ENCODE results near the gene FAM3D. TPM values are rescaled to one million over a fixed set of nuclear protein-coding genes. Genes with fewer than 3 reads are reported as not detected.

Gene FAM3D
- total RNA-seq, 6 experiments from 2014 or later: not detected

DNA sequence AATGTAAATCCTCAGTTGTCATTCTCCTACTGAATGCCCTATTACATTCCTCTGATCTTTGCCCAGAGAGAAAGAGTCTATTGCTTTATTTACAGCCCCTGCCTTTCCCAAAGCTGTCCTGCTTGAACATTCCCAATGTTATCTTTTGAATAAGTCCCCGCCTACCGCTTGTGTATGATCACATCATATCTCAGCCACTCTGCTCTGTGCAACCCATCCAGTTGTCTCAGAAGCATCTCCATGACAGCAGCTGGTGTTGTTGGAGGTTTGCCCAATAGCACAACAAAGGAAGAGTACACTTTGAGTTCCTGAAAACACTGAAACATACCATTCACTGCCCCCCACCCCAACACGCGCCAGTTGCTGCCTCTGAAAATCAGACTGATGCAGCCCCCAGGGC, 22.0 kb upstream of the FAM3D start:
- no peak overlapping the region for H3K4me3 Mint-ChIP-seq
- DNase-seq: no peak
- peaks cover 17% of the 10 kb centered on the region for H3K27me3 Mint-ChIP-seq (ENCODE audit: insufficient read depth)
- H3K9me3 Mint-ChIP-seq: peaks cover 22% of the 10 kb centered on the region
- no peak for TF ChIP-seq CTCF (IDR thresholded peaks at IDR 0.05)
- H3K36me3 Mint-ChIP-seq (ENCODE audit: low read depth): no peaks in the 10 kb centered on the region
- peaks cover 5% of the 10 kb centered on the region for H3K4me1 Mint-ChIP-seq (ENCODE audit: low read depth)
- H3K27ac Mint-ChIP-seq: no peak overlapping the region

DNA sequence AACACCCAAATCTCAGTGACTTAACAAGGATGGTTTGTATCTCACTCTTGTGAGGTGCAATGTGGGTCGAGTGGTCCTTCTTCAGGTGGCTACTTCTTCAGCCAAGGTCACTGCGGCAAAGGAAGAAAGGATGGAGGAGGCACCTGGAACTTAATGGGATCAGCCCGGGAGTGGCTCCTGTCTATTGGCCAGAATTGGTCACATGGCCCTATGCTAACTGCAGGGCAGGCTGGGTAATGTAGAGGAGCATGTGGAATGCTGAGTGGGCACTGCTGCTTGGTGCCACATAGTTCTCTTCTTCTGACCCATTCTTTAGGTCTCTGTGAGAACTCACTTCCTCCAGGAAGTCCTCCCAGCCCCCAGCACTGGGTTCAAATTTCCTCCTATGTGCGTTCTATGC, 20.3 kb upstream of the FAM3D start:
- Mint-ChIP-seq H3K4me1 (ENCODE audit: low read depth) (peaks cover 12% of the 10 kb centered on the region), H3K27me3 (ENCODE audit: insufficient read depth) (peaks cover 17% of the 10 kb centered on the region), H3K36me3 (ENCODE audit: low read depth) (no peaks in the 10 kb centered on the region), H3K9me3 (peaks cover 16% of the 10 kb centered on the region), H3K4me3 (no peak overlapping the region), H3K27ac (no peak overlapping the region)
- no peak for DNase-seq
- TF ChIP-seq CTCF (IDR thresholded peaks at IDR 0.05): no peak

GRCh38 chr3:58685641-58686040, 19.1 kb upstream of the FAM3D start:
- peaks cover 7% of the 10 kb centered on the region for H3K9me3 Mint-ChIP-seq
- no peak for TF ChIP-seq CTCF (IDR thresholded peaks at IDR 0.05)
- H3K27me3 Mint-ChIP-seq (ENCODE audit: insufficient read depth): peaks cover 18% of the 10 kb centered on the region
- no peak overlapping the region for H3K4me3 Mint-ChIP-seq
- H3K27ac Mint-ChIP-seq: no peak overlapping the region
- peaks cover 12% of the 10 kb centered on the region for H3K4me1 Mint-ChIP-seq (ENCODE audit: low read depth)
- no peaks in the 10 kb centered on the region for H3K36me3 Mint-ChIP-seq (ENCODE audit: low read depth)
- no peak for DNase-seq

DNA sequence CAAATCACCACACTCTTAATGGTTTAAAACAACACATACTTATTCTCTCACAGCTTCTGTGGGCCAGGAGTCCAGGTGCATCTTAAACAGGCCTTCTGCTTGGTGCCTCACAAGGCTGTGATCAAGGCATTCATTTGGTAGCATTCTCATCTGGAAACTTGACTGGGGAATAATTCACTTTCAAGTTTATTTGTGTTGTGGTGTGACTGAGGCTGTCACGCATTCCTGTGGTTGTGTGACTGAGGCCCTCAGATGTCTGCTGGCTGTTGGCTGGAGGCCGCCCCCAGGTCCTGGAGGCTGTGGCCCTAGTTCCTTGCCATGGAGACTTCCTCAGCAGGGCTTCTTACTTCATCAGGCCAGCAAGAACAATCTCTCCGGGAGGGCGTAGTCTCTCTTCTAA, 16.9 kb upstream of the FAM3D start:
- H3K27ac Mint-ChIP-seq: no peak overlapping the region
- H3K36me3 Mint-ChIP-seq (ENCODE audit: low read depth): no peaks in the 10 kb centered on the region
- H3K27me3 Mint-ChIP-seq (ENCODE audit: insufficient read depth): peaks cover 32% of the 10 kb centered on the region
- peak; percentile 28 for DNase-seq
- no peaks in the 10 kb centered on the region; the same call in 1 of the 2 replicates for H3K9me3 Mint-ChIP-seq
- no peak for TF ChIP-seq CTCF (IDR thresholded peaks at IDR 0.05)
- H3K4me3 Mint-ChIP-seq: no peak overlapping the region; the same call in 1 of the 2 replicates
- peaks cover 12% of the 10 kb centered on the region for H3K4me1 Mint-ChIP-seq (ENCODE audit: low read depth)

DNA sequence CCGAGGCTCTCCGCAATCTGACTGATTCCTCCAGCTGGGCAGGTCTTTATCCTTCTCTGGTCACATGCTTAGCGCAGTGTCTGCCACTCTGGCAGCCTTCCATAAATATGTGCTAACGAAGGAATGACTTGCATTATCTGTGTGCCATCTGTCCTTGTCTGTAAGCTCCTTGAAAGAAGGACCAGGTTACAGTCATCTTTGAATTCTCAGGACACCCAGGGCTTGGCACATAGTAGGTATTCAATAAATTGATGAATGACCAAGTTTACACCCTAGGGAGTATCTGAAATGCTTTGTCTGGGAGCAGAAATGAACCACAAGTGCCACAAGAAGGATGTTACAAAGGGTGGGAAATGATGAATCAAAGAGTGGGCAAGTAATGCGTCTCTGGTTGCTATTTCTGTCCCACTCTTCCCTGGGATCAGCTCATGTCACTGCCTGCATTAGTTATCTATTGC, 16.5 kb upstream of the FAM3D start:
- Mint-ChIP-seq H3K4me1 (ENCODE audit: low read depth) (peaks cover 12% of the 10 kb centered on the region), H3K36me3 (ENCODE audit: low read depth) (no peaks in the 10 kb centered on the region), H3K9me3 (no peaks in the 10 kb centered on the region; the same call in 1 of the 2 replicates), H3K27ac (no peak overlapping the region), H3K27me3 (ENCODE audit: insufficient read depth) (peaks cover 32% of the 10 kb centered on the region), H3K4me3 (no peak overlapping the region; the same call in 1 of the 2 replicates)
- no peak for TF ChIP-seq CTCF (IDR thresholded peaks at IDR 0.05)
- DNase-seq: no peak

- Mint-ChIP-seq H3K9me3 (no peaks in the 10 kb centered on the region; the same call in none of the 2 replicates), H3K27ac (no peak overlapping the region), H3K36me3 (ENCODE audit: low read depth) (no peaks in the 10 kb centered on the region), H3K27me3 (ENCODE audit: insufficient read depth) (peaks cover 39% of the 10 kb centered on the region), H3K4me1 (ENCODE audit: low read depth) (peaks cover 12% of the 10 kb centered on the region), H3K4me3 (no peak overlapping the region)
- no peak for TF ChIP-seq CTCF (IDR thresholded peaks at IDR 0.05)
- DNase-seq: no peak
Observed at GRCh38 chr3:58681863-58682262, 15.3 kb upstream of the FAM3D start.

Measured in HFFc6 (cell line).